GM21390 (cell line): ENCODE data around the gene ASB13.

Experiments used
- ATAC-seq: cut with Tn5 transposase; IDR thresholded peaks from one replicate; pipeline ENCODE4 v1.9.1; 2021; ENCODE audit not compliant: unreplicated experiment

Gene ASB13

DNA sequence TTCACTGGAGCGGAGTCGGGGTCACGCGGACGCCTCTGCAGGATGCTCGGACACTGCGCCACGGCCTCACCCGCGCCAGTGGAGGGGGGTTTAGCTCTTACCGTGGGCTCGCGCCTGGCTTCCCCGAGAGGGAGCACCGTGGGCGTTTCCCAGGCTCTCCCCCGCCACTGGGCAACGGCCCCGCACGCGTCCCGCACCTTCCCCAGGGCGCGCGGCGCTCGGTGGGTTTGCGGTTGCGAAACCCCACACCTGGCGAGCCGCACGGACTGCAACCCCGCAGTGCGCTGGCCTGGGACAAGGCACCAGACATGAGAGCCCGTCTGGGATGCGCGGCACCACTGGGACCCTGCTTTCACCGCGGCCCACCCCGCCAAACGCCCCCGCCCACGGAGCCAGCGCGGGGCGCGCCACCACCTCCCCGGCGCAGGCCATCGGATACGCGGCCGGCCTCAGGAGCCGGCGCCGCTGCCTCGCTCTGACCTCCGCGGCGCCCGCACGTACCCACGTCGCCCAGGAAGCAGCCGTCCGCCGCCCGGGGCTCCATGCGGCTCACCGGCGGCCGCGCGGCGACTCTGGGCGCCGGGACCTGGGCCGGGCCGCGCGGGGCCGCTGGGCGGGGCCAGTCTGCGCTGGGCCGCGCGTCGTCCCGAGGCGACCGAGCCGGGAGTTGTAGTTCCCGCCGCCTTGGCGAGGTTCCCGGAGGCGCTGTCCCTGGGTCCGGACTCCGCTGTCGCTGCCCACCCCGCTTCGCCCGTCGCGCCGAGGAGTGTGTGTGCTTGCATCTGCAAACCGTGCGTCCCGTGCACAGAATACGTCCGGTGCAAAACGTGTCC, at the start of gene ASB13:
Gene ASB13, minus strand, starts transcription at position 588 of the 833 bp plus-strand sequence. Its CDS starts 44 bp downstream, at position 544.
- ATAC-seq, result peak; percentile 65

- no peak for ATAC-seq
These were observed 45.2 kb upstream of the ASB13 start for GRCh38 chr10:5711642-5712041.

DNA sequence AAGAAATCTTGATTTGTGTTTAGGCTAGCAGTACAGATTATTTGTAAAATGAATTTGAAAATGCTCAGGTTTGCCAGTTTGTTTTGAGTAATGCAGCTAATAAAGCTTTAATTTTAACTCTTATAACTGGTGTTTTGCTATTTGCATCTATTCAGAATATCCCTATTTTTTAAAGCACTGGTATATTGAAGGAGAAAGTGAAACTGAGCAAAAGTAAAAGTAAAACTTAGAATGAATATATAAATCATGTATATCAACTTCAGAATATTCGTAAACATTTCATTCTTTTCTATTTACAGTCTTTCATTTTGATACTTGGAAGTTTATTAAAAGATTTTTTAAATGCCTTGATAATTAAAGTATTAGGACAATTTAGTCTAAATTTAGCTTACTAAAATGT, 44.5 kb upstream of the ASB13 start:
- no peak for ATAC-seq

DNA sequence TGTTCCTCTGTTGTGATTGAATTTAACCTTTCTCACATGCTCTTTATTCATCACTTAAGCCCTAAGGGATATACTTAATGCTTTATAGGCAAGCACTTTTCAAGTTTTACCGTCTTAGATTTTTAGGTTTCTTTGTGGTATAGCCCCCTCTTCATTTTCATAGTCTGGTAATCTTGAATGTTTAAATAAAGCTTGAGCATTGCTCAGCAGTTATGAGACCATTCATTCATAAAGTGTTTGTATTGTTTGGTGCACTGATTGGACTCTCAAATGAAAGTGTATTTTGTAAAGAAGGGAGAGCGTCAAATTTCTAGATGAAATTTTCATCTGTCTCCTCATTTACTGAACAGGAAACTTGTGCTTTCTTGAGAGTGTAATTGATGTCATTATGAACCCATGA, 43.5 kb upstream of the ASB13 start:
- ATAC-seq, result no peak

DNA sequence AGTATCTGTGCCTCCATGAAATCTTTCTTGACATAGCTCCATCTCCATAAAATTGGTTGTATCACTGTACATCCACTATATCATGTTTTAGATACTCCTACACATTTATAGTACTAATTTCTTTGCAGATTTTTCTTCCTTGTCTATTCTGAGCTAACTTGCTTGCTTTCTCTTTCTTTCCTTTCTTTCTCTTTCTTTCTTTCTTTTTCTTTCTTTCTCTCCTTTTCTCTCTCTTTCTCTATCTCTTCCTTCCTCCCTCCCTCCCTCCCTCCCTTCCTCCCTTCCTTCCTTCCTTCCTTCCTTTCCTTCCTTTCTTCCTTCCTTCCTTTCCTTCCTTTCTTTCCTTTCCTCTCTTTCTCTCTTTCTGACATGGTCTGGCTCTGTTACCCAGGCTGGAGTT, 42.0 kb upstream of the ASB13 start:
- ATAC-seq, result no peak

- no peak for ATAC-seq
These were observed 31.7 kb upstream of the ASB13 start for GRCh38 chr10:5698062-5698461.

- ATAC-seq, result no peak
These were observed 30.9 kb upstream of the ASB13 start for GRCh38 chr10:5697342-5697741.

DNA sequence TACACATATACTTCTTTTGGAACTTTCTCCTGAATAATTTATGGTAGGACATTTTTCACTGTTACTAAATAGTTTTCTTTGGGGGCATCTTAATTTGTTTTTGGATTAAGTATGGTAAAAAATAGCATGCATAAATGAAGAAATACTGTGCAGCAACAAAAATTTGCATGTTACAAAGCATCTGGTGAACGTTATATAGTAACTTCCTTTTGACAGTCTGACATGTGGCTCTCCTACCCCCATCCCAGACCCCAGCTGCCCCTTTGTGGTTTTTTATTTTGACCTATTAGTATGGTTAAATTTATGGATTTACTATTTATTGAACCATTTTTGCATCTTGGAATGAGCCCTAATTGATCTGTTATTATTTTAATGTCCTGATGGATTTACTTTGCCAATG, 28.2 kb upstream of the ASB13 start:
- ATAC-seq, result no peak

- peak; percentile 72 for ATAC-seq
These were observed 26.3 kb upstream of the ASB13 start for GRCh38 chr10:5692461-5693358.

DNA sequence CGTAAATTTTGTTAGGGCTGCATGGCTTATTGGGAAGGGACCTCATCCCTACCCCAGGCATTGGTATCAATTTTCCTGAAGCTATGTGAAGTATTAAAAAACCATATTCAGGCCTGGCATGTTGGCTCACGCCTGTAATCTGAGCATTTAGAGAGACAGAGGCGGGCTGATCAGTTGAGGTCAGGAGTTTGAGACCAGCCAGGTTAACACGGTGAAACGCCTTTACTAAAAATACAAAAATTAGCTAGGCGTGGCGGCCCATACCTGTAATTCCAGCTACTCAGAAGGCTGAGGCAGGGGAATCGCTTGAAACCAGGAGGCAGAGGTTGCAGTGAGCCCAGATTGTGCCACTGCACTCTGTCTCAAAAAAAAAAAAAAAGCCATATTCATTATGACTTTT, 25.4 kb upstream of the ASB13 start:
- ATAC-seq, result no peak

GRCh38 chr10:5688587-5688986, 22.2 kb upstream of the ASB13 start:
- ATAC-seq, result no peak

- no peak for ATAC-seq
These were observed 19.4 kb upstream of the ASB13 start for GRCh38 chr10:5685764-5686240.

DNA sequence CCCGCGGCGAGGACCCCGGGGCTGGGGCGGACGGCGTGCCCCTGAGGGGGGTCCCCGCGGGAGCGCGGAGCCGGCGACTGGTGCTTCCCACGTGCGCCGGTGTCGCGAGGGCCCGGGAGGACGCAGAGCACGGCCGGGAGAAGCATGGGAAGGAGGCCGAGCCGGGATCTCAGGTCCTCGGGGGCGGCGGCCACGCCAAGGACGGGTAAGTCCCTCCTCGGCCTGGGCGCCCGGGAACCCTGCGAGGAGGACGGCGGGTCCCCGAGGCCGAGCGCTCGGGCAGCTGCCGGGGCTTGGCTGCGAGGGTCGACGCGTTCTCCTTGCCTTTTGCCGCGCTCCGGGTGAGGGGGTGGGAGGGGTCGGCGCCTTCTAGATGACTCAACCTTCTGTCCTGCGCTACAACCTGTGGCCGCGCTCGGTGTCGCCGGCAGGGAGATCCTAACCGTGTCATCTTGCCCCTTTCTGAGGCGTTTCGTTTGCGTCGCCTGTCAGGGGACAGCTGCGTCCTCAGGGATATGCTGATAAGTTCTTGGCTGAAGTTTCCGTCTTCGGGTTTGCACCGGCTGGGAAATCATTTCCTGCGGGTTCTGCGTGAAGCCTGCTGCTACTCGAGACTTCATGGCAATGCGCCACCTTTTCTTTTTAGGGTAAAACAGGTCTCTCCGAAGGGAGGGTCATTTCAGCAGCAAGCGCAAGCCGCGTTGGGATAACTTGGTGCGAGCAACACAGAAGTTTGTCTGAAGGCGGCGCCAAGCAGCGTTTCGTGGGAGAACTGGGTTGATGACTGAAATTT, 18.8 kb upstream of the ASB13 start:
- ATAC-seq, result peak; percentile 36

DNA sequence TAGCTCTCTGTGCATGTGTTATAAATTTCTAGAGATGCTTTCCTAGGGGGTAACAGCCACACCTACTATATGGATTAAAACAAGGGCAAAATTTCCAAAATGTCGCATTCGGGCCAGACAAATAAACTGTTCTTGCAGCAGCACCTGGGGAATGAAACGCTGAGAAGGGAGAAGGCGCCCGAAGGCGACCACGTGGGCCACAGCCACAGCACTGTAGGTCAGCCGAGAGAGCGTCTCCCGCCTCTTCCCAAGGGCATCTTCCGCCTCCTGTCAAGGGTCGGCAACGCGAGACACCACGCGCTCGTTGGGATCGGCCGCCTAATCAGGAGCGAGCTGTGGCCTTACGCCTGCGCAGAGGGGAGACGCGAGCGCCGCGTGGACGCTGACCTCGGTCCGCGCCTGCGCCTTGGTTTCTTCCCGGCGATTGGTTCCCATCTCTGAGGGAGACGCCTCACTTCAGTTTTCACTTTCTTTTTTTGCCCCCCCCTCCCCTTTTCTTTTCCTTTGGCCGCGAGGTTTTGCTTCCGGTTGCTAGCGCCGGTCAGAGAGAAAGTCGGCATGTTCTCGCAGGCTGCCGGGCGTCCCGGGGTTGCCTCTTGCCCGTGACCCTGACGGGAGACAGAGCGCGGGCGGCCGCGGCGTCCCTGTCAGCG, 18.0 kb upstream of the ASB13 start, which contains the start of gene TASOR2:
Gene TASOR2, plus strand, starts transcription at position 521 of the 653 bp plus-strand sequence. CDS start 35,805 bp downstream, outside the sequence.
- ATAC-seq, result peak; percentile 76

- ATAC-seq, result no peak
These were observed 16.7 kb upstream of the ASB13 start for GRCh38 chr10:5683065-5683464.

- ATAC-seq, result no peak
These were observed 15.5 kb upstream of the ASB13 start for GRCh38 chr10:5681930-5682329.

DNA sequence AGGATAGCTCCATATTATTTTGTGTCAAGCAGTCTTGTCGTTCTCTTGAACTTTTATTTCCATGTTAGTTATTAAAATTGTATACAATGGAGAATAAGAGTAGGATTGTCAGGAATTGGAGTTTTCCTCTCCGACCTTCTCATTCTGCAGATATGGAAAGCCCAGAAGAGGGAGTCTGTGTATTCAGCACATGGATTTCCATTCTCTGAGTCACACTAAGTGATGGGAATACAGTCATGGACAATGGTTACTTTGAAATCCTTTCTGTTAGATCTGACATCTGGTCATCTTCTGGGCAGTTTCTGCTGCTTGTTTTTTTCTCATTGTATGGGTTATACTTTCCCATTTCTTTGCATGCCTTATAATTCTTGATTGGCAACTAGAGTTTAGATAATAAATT, 13.2 kb upstream of the ASB13 start:
- ATAC-seq, result no peak

DNA sequence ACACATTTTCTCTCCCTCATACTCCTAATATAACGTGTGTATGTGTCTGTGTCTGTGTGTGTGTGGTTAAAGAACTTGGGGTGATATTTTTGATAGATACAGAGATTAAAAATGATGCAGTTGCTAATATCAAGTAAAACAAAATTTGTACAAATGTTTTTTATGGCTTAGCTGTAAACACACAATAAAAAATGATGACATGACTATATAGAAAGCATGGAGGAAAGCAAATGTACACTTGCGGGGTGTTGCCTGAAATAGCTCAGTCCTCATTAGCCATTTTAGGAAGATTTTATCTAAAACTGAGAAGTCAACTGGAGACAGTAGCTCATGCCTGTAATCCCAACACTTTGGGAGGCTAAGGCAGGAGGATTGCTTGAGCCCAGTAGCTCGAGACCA, 12.6 kb upstream of the ASB13 start:
- no peak for ATAC-seq

- ATAC-seq, result no peak
These were observed 12.1 kb upstream of the ASB13 start for GRCh38 chr10:5678397-5679036.
